Uterus (tissue), 4 donors: ENCODE measurements around the gene PMPCA. TPM values are rescaled to one million over a fixed set of nuclear protein-coding genes. Genes with fewer than 3 reads are reported as not detected.

Source experiments
- DNase-seq, 2 donors: peaks; one replicate each; pipeline ENCODE4 v3.0.0-alpha.2; 2019 to 2020
- H3K27ac ChIP-seq, 2 donors: fragments of 200-600 bp; sonication (generic); 1 replicate in 1 of 2; 2 replicates in 1 of 2; pipeline ENCODE4 v1.5.1; 2016 to 2018
- H3K27me3 ChIP-seq, 2 donors: fragments of 200-600 bp; sonication (generic); one replicate each; pipeline ENCODE4 v1.5.1; 2018 to 2019; ENCODE audit warnings: control low read depth in 1 of 2
- H3K36me3 ChIP-seq, 2 donors: fragments of 200-600 bp; sonication (generic); one replicate each; pipeline ENCODE4 v1.5.1; 2019; ENCODE audit warnings: control low read depth in 1 of 2
- H3K4me1 ChIP-seq, 2 donors: fragments of 200-600 bp; sonication (generic); one replicate each; pipeline ENCODE4 v1.5.1; 2018 to 2019; ENCODE audit warnings: control low read depth in 1 of 2
- H3K4me3 ChIP-seq, 2 donors: fragments of 200-600 bp; sonication (generic); 1 replicate in 1 of 2; 2 replicates in 1 of 2; pipeline ENCODE4 v1.5.1; 2018 to 2019; ENCODE audit warnings: mild to moderate bottlenecking in 1 of 2
- H3K9me3 ChIP-seq, 2 donors: fragments of 200-600 bp; sonication (generic); one replicate each; pipeline ENCODE4 v1.5.1; 2019; ENCODE audit warnings: control low read depth in 1 of 2
- CTCF ChIP-seq, 4 experiments: fragments of 200-600 bp in 2 of 4; fragments of 450-650 bp in 2 of 4; sonication (generic) in 2 of 4; IDR thresholded peaks; one replicate each; pipeline ENCODE4 v1.5.1; 2016 to 2019; ENCODE audit warnings: antibody characterized with exemption in 4 of 4, mild to moderate bottlenecking in 2 of 4, moderate library complexity in 1 of 4
- POLR2A ChIP-seq, 2 donors: fragments of 450-650 bp; IDR thresholded peaks; one replicate each; pipeline ENCODE4 v1.6.1; 2016; ENCODE audit warnings: antibody characterized with exemption in 2 of 2, mild to moderate bottlenecking in 1 of 2, moderate library complexity in 1 of 2
- intact Hi-C: fragments of 100-400 bp; cut with DNase I; formaldehyde crosslinking; loops from one replicate; pipeline ENCODE4 v1.15.1; 2023; ENCODE audit warnings: low total_unique reads
- total RNA-seq, 4 donors: library from RNA; depleted of rRNA in 3 of 4; stranded (reverse); fragments of >200 nt in 3 of 4; gene quantifications; one replicate each; pipeline versions ENCODE4 v1.1.0 to v1.2.4, GENCODE V29; 2014 to 2023
- donor health status: DM: yes; HTN: yes; CAD: no.

The PMPCA gene
- total RNA-seq, 4 donors from 2014 or later: 0.77 to 39.0 (median 29.5) TPM

- Histone ChIP-seq H3K9me3 (no peaks in the 10 kb centered on the region), H3K27me3 (no peaks in the 10 kb centered on the region), H3K4me3 (no peak overlapping the region), H3K4me1 (no peaks in the 10 kb centered on the region), H3K36me3 (no peaks in the 10 kb centered on the region), H3K27ac (no peak overlapping the region)
- intact Hi-C loops: no loop called here
- no peak for TF ChIP-seq CTCF (IDR thresholded peaks at IDR 0.05)
- no peak for TF ChIP-seq POLR2A (IDR thresholded peaks at IDR 0.05)
- DNase-seq: no peak
These were observed 35.3 kb downstream of the PMPCA start for GRCh38 chr9:136445799-136446198.

GRCh38 chr9:136447173-136447778 is 36.8 kb downstream of the PMPCA start:
- no peak for DNase-seq
- Histone ChIP-seq H3K36me3 (no peaks in the 10 kb centered on the region), H3K27ac (no peak overlapping the region), H3K27me3 (no peaks in the 10 kb centered on the region), H3K4me3 (no peak overlapping the region), H3K9me3 (no peaks in the 10 kb centered on the region), H3K4me1 (no peaks in the 10 kb centered on the region)
- intact Hi-C loops: no loop called here
- TF ChIP-seq POLR2A (IDR thresholded peaks at IDR 0.05) (no peak), CTCF (IDR thresholded peaks at IDR 0.05) (no peak)

GRCh38 chr9:136448655-136449054 is 38.2 kb downstream of the PMPCA start:
- Histone ChIP-seq H3K27ac (no peak overlapping the region), H3K9me3 (no peaks in the 10 kb centered on the region), H3K4me1 (no peaks in the 10 kb centered on the region), H3K27me3 (no peaks in the 10 kb centered on the region), H3K4me3 (no peak overlapping the region), H3K36me3 (no peaks in the 10 kb centered on the region)
- TF ChIP-seq CTCF (IDR thresholded peaks at IDR 0.05) (no peak), POLR2A (IDR thresholded peaks at IDR 0.05) (no peak)
- no peak for DNase-seq
- intact Hi-C loops: no loop called here

- TF ChIP-seq POLR2A (IDR thresholded peaks at IDR 0.05): no peak
- TF ChIP-seq CTCF (IDR thresholded peaks at IDR 0.05): no peak
- no peak overlapping the region for H3K4me3 ChIP-seq
- intact Hi-C loops: no loop called here
- no peak overlapping the region for H3K27ac ChIP-seq
- H3K9me3 ChIP-seq: no peaks in the 10 kb centered on the region
- no peaks in the 10 kb centered on the region for H3K36me3 ChIP-seq
- no peaks in the 10 kb centered on the region for H3K27me3 ChIP-seq
- H3K4me1 ChIP-seq: no peaks in the 10 kb centered on the region
- no peak for DNase-seq
These were observed 40.9 kb downstream of the PMPCA start for GRCh38 chr9:136451221-136451877.

- Histone ChIP-seq H3K9me3 (no peaks in the 10 kb centered on the region), H3K27ac (no peak overlapping the region), H3K4me1 (no peaks in the 10 kb centered on the region), H3K4me3 (no peak overlapping the region), H3K27me3 (no peaks in the 10 kb centered on the region), H3K36me3 (no peaks in the 10 kb centered on the region)
- intact Hi-C loops: no loop called here
- no peak for DNase-seq
- TF ChIP-seq CTCF (IDR thresholded peaks at IDR 0.05) (no peak), POLR2A (IDR thresholded peaks at IDR 0.05) (no peak)
These were observed 42.9 kb downstream of the PMPCA start for GRCh38 chr9:136453326-136453725.
